HepG2 (cell line): ENCODE results near the gene LAMTOR2. TPM values are rescaled to one million over a fixed set of nuclear protein-coding genes. Genes with fewer than 3 reads are reported as not detected.

ENCODE experiments used
- MTA1 ChIP-seq: sonication (generic); formaldehyde crosslinking; IDR thresholded peaks from 2 replicates; pipeline ENCODE4 v1.4.0; 2020; ENCODE audit warnings: missing genetic modification reagents, mild to moderate bottlenecking, borderline replicate concordance
- NCOA1 ChIP-seq: sonication (generic); formaldehyde crosslinking; IDR thresholded peaks from 2 replicates; pipeline ENCODE4 v1.9.0; 2021; ENCODE audit warnings: missing genetic modification reagents
- NRL ChIP-seq: sonication (generic); formaldehyde crosslinking; IDR thresholded peaks from 2 replicates; pipeline ENCODE4 v1.5.0; 2020; ENCODE audit warnings: missing genetic modification reagents, mild to moderate bottlenecking, moderate library complexity, borderline replicate concordance
- YEATS4 ChIP-seq: sonication (generic); formaldehyde crosslinking; IDR thresholded peaks from 2 replicates; pipeline ENCODE4 v1.4.0; 2020; ENCODE audit warnings: missing genetic modification reagents, borderline replicate concordance
- ZNF335 ChIP-seq: sonication (generic); formaldehyde crosslinking; IDR thresholded peaks from 2 replicates; pipeline ENCODE4 v1.4.0; 2020; ENCODE audit warnings: missing genetic modification reagents
- ZNF589 ChIP-seq: sonication (generic); formaldehyde crosslinking; conservative IDR thresholded peaks from 2 replicates; pipeline ENCODE4 v1.8.0; 2022; ENCODE audit warnings: mild to moderate bottlenecking, moderate library complexity, missing genetic modification reagents
- polyA plus RNA-seq, 8 experiments: library from polyadenylated mRNA; depleted of rRNA in 3 of 8; stranded (reverse) in 7 of 8; unstranded in 1 of 8; fragments of >200 nt; fragmentation: Illumina TruSeq in 4 of 8; extraction: Trizol in 4 of 8; gene quantifications; 2 replicates each; pipeline versions ENCODE4 v1.2.1 to v1.2.3, GENCODE V29; 2011 to 2016; ENCODE audit warnings: low read depth in 4 of 8, missing spikeins in 1 of 8, mixed read lengths in 1 of 8; ENCODE audit not compliant: insufficient read depth in 1 of 8
- total RNA-seq, 5 experiments: library from RNA; depleted of rRNA; stranded (reverse); fragments of >200 nt; fragmentation: Illumina TruSeq; extraction: Trizol; gene quantifications; 2 replicates each; pipeline ENCODE4 v1.2.3, GENCODE V29; 2016; ENCODE audit warnings: low read depth in 1 of 5
- TF ChIP-seq, protein P1 (sequence below), 2 experiments: fragments of 450-650 bp in 1 of 2; sonication (generic) in 1 of 2; formaldehyde crosslinking in 1 of 2; IDR thresholded peaks; 2 replicates each; pipeline versions ENCODE4 v1.6.1 to v1.8.0; 2016 to 2022; ENCODE audit warnings: antibody characterized with exemption in 1 of 2, mild to moderate bottlenecking in 1 of 2, missing genetic modification reagents in 1 of 2
- TF ChIP-seq, protein P2 (sequence below): sonication (generic); formaldehyde crosslinking; IDR thresholded peaks from 2 replicates; pipeline ENCODE4 v1.4.0; 2020; ENCODE audit warnings: missing genetic modification reagents, borderline replicate concordance
- TF ChIP-seq, protein P3 (sequence below): IDR thresholded peaks from 2 replicates; pipeline ENCODE4 v1.6.1; 2016; ENCODE audit warnings: missing compliant biosample characterization, missing genetic modification reagents, borderline replicate concordance
- TF ChIP-seq, protein P4 (sequence below): sonication (generic); formaldehyde crosslinking; IDR thresholded peaks from 2 replicates; pipeline ENCODE4; 2020; ENCODE audit warnings: missing genetic modification reagents, mild to moderate bottlenecking, borderline replicate concordance

LAMTOR2 gene
- total and polyA plus RNA-seq, 2 of the 13 experiments (the other 11 are each of a cell fraction or from before 2014, with no cell fraction given), result 36.5 to 66.4 TPM

DNA sequence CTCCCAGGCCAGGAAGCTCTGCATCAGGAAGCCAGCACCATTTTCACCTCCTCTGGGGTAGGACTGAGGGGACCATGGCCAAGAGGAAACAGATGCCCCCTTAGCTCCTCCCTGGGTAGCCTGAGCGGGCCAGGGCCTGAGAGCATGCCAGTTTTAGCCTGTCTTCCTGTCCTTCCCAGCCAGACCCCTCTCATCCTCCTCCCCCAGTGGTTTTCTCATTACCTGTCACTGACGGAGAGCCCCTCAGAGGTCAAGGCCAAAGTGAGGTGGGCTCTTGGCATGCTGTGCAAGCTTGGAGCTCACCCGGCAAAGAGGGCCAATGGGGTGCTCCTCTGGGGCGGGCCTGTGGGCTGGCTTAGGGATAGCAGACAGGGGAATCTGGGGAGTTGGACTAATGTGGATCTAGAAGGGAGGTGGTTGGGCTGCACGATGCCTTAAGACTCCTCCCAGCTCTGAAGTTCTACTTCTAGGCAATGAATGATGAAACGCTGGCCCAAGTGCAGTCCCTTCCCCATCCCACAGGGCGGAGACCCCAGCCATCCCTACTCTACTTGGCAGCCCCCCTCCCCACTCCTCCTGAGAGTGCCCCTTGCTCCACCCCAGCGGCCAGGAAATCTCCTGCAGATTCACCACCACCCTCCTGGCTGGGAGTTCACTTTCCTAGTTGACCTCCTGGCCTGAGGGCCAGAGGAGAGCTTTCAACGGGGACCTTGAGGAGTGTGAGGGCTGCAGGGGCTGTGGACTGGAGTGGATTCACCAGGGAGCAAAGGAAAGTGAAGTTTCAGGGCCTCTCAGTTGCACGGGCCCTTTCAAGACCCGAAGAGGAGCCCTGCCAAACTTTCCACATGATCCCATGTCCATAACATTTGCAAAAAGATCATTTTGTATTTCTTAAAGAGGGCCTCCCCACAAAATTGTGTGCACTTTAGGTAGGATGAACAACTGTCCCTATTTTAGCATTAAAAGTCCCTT lies 50.6 kb downstream of the LAMTOR2 start (continued):
- TF ChIP-seq, protein P1, sequence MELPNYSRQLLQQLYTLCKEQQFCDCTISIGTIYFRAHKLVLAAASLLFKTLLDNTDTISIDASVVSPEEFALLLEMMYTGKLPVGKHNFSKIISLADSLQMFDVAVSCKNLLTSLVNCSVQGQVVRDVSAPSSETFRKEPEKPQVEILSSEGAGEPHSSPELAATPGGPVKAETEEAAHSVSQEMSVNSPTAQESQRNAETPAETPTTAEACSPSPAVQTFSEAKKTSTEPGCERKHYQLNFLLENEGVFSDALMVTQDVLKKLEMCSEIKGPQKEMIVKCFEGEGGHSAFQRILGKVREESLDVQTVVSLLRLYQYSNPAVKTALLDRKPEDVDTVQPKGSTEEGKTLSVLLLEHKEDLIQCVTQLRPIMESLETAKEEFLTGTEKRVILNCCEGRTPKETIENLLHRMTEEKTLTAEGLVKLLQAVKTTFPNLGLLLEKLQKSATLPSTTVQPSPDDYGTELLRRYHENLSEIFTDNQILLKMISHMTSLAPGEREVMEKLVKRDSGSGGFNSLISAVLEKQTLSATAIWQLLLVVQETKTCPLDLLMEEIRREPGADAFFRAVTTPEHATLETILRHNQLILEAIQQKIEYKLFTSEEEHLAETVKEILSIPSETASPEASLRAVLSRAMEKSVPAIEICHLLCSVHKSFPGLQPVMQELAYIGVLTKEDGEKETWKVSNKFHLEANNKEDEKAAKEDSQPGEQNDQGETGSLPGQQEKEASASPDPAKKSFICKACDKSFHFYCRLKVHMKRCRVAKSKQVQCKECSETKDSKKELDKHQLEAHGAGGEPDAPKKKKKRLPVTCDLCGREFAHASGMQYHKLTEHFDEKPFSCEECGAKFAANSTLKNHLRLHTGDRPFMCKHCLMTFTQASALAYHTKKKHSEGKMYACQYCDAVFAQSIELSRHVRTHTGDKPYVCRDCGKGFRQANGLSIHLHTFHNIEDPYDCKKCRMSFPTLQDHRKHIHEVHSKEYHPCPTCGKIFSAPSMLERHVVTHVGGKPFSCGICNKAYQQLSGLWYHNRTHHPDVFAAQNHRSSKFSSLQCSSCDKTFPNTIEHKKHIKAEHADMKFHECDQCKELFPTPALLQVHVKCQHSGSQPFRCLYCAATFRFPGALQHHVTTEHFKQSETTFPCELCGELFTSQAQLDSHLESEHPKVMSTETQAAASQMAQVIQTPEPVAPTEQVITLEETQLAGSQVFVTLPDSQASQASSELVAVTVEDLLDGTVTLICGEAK (IDR thresholded peaks at IDR 0.05), result no peak
- TF ChIP-seq, protein P1 (CRISPR knock-in tag; IDR thresholded peaks at IDR 0.05), result no peak
- no peak for TF ChIP-seq ZNF335
- TF ChIP-seq YEATS4, result no peak
- no peak for TF ChIP-seq NRL (CRISPR knock-in tag)
- no peak for TF ChIP-seq ZNF589 (CRISPR knock-in tag)
- TF ChIP-seq, protein P2, sequence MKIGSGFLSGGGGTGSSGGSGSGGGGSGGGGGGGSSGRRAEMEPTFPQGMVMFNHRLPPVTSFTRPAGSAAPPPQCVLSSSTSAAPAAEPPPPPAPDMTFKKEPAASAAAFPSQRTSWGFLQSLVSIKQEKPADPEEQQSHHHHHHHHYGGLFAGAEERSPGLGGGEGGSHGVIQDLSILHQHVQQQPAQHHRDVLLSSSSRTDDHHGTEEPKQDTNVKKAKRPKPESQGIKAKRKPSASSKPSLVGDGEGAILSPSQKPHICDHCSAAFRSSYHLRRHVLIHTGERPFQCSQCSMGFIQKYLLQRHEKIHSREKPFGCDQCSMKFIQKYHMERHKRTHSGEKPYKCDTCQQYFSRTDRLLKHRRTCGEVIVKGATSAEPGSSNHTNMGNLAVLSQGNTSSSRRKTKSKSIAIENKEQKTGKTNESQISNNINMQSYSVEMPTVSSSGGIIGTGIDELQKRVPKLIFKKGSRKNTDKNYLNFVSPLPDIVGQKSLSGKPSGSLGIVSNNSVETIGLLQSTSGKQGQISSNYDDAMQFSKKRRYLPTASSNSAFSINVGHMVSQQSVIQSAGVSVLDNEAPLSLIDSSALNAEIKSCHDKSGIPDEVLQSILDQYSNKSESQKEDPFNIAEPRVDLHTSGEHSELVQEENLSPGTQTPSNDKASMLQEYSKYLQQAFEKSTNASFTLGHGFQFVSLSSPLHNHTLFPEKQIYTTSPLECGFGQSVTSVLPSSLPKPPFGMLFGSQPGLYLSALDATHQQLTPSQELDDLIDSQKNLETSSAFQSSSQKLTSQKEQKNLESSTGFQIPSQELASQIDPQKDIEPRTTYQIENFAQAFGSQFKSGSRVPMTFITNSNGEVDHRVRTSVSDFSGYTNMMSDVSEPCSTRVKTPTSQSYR, result peak; percentile 14; the same call in 1 of the 2 replicates
- TF ChIP-seq NCOA1 (CRISPR knock-in tag), result 0 out of 2 replicates have a peak, but pooled peaks have one; percentile 26
- 0 out of 2 replicates have a peak, but pooled peaks have one; percentile 42 for TF ChIP-seq MTA1 (CRISPR knock-in tag)
- TF ChIP-seq, protein P3, sequence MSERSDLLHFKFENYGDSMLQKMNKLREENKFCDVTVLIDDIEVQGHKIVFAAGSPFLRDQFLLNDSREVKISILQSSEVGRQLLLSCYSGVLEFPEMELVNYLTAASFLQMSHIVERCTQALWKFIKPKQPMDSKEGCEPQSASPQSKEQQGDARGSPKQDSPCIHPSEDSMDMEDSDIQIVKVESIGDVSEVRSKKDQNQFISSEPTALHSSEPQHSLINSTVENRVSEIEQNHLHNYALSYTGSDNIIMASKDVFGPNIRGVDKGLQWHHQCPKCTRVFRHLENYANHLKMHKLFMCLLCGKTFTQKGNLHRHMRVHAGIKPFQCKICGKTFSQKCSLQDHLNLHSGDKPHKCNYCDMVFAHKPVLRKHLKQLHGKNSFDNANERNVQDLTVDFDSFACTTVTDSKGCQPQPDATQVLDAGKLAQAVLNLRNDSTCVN (CRISPR knock-in tag), result no peak
- TF ChIP-seq, protein P4, sequence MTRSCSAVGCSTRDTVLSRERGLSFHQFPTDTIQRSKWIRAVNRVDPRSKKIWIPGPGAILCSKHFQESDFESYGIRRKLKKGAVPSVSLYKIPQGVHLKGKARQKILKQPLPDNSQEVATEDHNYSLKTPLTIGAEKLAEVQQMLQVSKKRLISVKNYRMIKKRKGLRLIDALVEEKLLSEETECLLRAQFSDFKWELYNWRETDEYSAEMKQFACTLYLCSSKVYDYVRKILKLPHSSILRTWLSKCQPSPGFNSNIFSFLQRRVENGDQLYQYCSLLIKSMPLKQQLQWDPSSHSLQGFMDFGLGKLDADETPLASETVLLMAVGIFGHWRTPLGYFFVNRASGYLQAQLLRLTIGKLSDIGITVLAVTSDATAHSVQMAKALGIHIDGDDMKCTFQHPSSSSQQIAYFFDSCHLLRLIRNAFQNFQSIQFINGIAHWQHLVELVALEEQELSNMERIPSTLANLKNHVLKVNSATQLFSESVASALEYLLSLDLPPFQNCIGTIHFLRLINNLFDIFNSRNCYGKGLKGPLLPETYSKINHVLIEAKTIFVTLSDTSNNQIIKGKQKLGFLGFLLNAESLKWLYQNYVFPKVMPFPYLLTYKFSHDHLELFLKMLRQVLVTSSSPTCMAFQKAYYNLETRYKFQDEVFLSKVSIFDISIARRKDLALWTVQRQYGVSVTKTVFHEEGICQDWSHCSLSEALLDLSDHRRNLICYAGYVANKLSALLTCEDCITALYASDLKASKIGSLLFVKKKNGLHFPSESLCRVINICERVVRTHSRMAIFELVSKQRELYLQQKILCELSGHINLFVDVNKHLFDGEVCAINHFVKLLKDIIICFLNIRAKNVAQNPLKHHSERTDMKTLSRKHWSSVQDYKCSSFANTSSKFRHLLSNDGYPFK (CRISPR knock-in tag), result no peak
